ENCODE results near the gene PEX16. TPM values are rescaled to one million over a fixed set of nuclear protein-coding genes. Genes with fewer than 3 reads are reported as not detected.

PEX16 gene
- total RNA-seq, 4 donors from 2014 or later: 26.8 to 40.6 (median 35.3) TPM

- peaks cover 66% of the 10 kb centered on the region for H3K4me1 ChIP-seq
Measured at GRCh38 chr11:45926536-45927331, 9.1 kb upstream of the PEX16 start.

GRCh38 chr11:45926001-45926401 is 8.3 kb upstream of the PEX16 start:
- TF ChIP-seq POLR2A (IDR thresholded peaks at IDR 0.05) (no peak), POLR2AphosphoS5 (IDR thresholded peaks at IDR 0.05) (no peak), EP300 (IDR thresholded peaks at IDR 0.05) (no peak)
- TF ChIP-seq, protein P1, sequence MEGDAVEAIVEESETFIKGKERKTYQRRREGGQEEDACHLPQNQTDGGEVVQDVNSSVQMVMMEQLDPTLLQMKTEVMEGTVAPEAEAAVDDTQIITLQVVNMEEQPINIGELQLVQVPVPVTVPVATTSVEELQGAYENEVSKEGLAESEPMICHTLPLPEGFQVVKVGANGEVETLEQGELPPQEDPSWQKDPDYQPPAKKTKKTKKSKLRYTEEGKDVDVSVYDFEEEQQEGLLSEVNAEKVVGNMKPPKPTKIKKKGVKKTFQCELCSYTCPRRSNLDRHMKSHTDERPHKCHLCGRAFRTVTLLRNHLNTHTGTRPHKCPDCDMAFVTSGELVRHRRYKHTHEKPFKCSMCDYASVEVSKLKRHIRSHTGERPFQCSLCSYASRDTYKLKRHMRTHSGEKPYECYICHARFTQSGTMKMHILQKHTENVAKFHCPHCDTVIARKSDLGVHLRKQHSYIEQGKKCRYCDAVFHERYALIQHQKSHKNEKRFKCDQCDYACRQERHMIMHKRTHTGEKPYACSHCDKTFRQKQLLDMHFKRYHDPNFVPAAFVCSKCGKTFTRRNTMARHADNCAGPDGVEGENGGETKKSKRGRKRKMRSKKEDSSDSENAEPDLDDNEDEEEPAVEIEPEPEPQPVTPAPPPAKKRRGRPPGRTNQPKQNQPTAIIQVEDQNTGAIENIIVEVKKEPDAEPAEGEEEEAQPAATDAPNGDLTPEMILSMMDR (IDR thresholded peaks at IDR 0.05): no peak
- H3K27ac ChIP-seq: no peak overlapping the region
- no peaks in the 10 kb centered on the region for H3K36me3 ChIP-seq
- no peaks in the 10 kb centered on the region for H3K9me3 ChIP-seq
- 50% methylated on average over 7 of the region's 12 CpGs for WGBS
- DNase-seq (ENCODE audit: low spot score in 2 of 2): peak in 1 of 2 donors; percentile 57
- H3K4me1 ChIP-seq: peaks cover 64% of the 10 kb centered on the region
- no peak overlapping the region for H3K4me3 ChIP-seq
- H3K27me3 ChIP-seq: peaks cover 15% of the 10 kb centered on the region

More at GRCh38 chr11:45926536-45927331, 9.1 kb upstream of the PEX16 start:
- peak in 1 of 2 donors; percentile 59 for DNase-seq (ENCODE audit: low spot score in 2 of 2)
- H3K27ac ChIP-seq: no peak overlapping the region
- WGBS: 76% methylated on average over 9 of the region's 12 CpGs
- H3K4me3 ChIP-seq: no peak overlapping the region
- no peaks in the 10 kb centered on the region for H3K36me3 ChIP-seq
- no peak for TF ChIP-seq EP300 (IDR thresholded peaks at IDR 0.05)
- no peak for TF ChIP-seq POLR2A (IDR thresholded peaks at IDR 0.05)
- TF ChIP-seq, protein P1 (IDR thresholded peaks at IDR 0.05): no peak
- TF ChIP-seq POLR2AphosphoS5 (IDR thresholded peaks at IDR 0.05): no peak
- H3K9me3 ChIP-seq: no peaks in the 10 kb centered on the region
- peaks cover 15% of the 10 kb centered on the region for H3K27me3 ChIP-seq

DNA sequence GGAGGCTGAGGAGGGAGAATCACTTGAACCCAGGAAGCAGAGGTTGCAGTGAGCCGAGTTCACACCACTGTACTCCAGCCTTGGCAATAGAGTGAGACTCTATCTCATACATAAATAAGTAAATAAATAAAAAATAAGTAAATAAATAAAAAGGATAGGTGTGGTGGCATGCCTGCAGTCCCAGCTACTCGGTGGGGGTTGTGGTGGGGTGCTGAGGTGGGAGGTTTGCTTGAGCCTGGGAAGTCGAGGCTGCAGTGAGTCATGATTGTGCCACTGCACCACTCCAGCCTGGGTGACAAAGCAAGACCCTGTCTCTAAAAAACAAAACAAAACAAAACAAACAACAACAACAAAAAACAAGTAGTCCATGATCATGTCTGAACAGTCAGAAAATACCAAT is 7.9 kb upstream of the PEX16 start:
- WGBS: 73% methylated on average over 3 of the region's 3 CpGs
- peaks cover 60% of the 10 kb centered on the region for H3K4me1 ChIP-seq
- TF ChIP-seq POLR2AphosphoS5 (IDR thresholded peaks at IDR 0.05) (no peak), EP300 (IDR thresholded peaks at IDR 0.05) (no peak), POLR2A (IDR thresholded peaks at IDR 0.05) (no peak)
- TF ChIP-seq, protein P1 (IDR thresholded peaks at IDR 0.05): no peak

GRCh38 chr11:45924927-45925326 is 7.2 kb upstream of the PEX16 start:
- TF ChIP-seq POLR2AphosphoS5 (IDR thresholded peaks at IDR 0.05) (no peak), EP300 (IDR thresholded peaks at IDR 0.05) (no peak), POLR2A (IDR thresholded peaks at IDR 0.05) (no peak)
- TF ChIP-seq, protein P1 (IDR thresholded peaks at IDR 0.05): no peak

More for the DNA sequence above, 7.9 kb upstream of the PEX16 start:
- Histone ChIP-seq H3K27ac (no peak overlapping the region), H3K27me3 (peaks cover 15% of the 10 kb centered on the region), H3K4me3 (no peak overlapping the region), H3K9me3 (no peaks in the 10 kb centered on the region), H3K36me3 (no peaks in the 10 kb centered on the region)
- DNase-seq (ENCODE audit: low spot score in 2 of 2): no peak

More at GRCh38 chr11:45924927-45925326, 7.2 kb upstream of the PEX16 start:
- Histone ChIP-seq H3K27me3 (peaks cover 15% of the 10 kb centered on the region), H3K4me3 (no peak overlapping the region), H3K4me1 (peaks cover 53% of the 10 kb centered on the region), H3K27ac (no peak overlapping the region), H3K36me3 (no peaks in the 10 kb centered on the region), H3K9me3 (no peaks in the 10 kb centered on the region)
- 89% methylated on average over 5 of the region's 6 CpGs for WGBS
- no peak for DNase-seq (ENCODE audit: low spot score in 2 of 2)
